ENCODE measurements around the gene PREB. TPM values are rescaled to one million over a fixed set of nuclear protein-coding genes. Genes with fewer than 3 reads are reported as not detected.

PREB gene
- total and polyA plus RNA-seq, 12 donors = 41.6 to 73.7 (median 48.8) TPM

- H3K9me3 ChIP-seq = no peaks in the 10 kb centered on the region
- DNase-seq = no peak
- ATAC-seq = no peak
- H3K36me3 ChIP-seq = no peaks in the 10 kb centered on the region
- peaks cover 0 to 5% (median 0%) of the 10 kb centered on the region in 9 donors for H3K4me1 ChIP-seq
- H3K27me3 ChIP-seq = peaks cover 0 to 37% (median 17%) of the 10 kb centered on the region in 7 donors
- 74 to 79% methylated on average over 8 of the region's 8 CpGs for WGBS, 2 donors
- no peak overlapping the region for H3K4me3 ChIP-seq
- H3K27ac ChIP-seq = no peak overlapping the region
- intact Hi-C loops (cut with DNase I) = loop anchor here in 1 of 10 donors (10.0 kb wide), 1 partner anchor 109 kb away; the partner anchor contains the start of gene TRIM54
- no peak for TF ChIP-seq CTCF (IDR thresholded peaks at IDR 0.05)
Observed at GRCh38 chr2:27175330-27175729, 40.9 kb upstream of the PREB start.

- no peaks in the 10 kb centered on the region for H3K36me3 ChIP-seq
- H3K4me3 ChIP-seq = no peak overlapping the region
- H3K4me1 ChIP-seq = peaks cover 0 to 12% (median 0%) of the 10 kb centered on the region in 9 donors
- H3K9me3 ChIP-seq = no peaks in the 10 kb centered on the region
- ATAC-seq (no peak), DNase-seq (no peak)
- no peak overlapping the region for H3K27ac ChIP-seq
- intact Hi-C loops (cut with DNase I) = loop anchor here in 1 of 10 donors (10.0 kb wide), 1 partner anchor 110 kb away; the partner anchor contains the start of gene TRIM54
- WGBS, 2 donors = 69 to 74% methylated on average over 6 of the region's 6 CpGs
- H3K27me3 ChIP-seq = peaks cover 0 to 32% (median 17%) of the 10 kb centered on the region in 7 donors
- no peak for TF ChIP-seq CTCF (IDR thresholded peaks at IDR 0.05)
Observed at GRCh38 chr2:27174638-27175037, 40.2 kb upstream of the PREB start.

- H3K4me3 ChIP-seq = no peak overlapping the region
- H3K4me1 ChIP-seq = peaks cover 0 to 15% (median 0%) of the 10 kb centered on the region in 9 donors
- H3K27me3 ChIP-seq = peaks cover 0 to 14% (median 4%) of the 10 kb centered on the region in 7 donors
- H3K27ac ChIP-seq = no peak overlapping the region
- WGBS, 2 donors = 82 to 83% methylated on average over 8 of the region's 8 CpGs
- H3K9me3 ChIP-seq = no peaks in the 10 kb centered on the region
- no peak for ATAC-seq
- intact Hi-C loops (cut with DNase I) = loop anchor here in 1 of 10 donors (10.0 kb wide), 1 partner anchor 113 kb away; the partner anchor contains the start of gene TRIM54
- DNase-seq = no peak
- no peak for TF ChIP-seq CTCF (IDR thresholded peaks at IDR 0.05)
- no peaks in the 10 kb centered on the region for H3K36me3 ChIP-seq
Observed at GRCh38 chr2:27171351-27171848, 37.0 kb upstream of the PREB start.

GRCh38 chr2:27170581-27171337 is 36.3 kb upstream of the PREB start:
- no peak for TF ChIP-seq CTCF (IDR thresholded peaks at IDR 0.05)
- WGBS, 2 donors = 69 to 80% methylated on average over 6 of the region's 6 CpGs

More at GRCh38 chr2:27170581-27171337, 36.3 kb upstream of the PREB start:
- no peak for ATAC-seq
- Histone ChIP-seq H3K27me3 (peaks cover 0 to 10% (median 4%) of the 10 kb centered on the region in 7 donors), H3K4me3 (no peak overlapping the region), H3K36me3 (no peaks in the 10 kb centered on the region), H3K4me1 (peaks cover 0 to 15% (median 0%) of the 10 kb centered on the region in 9 donors), H3K9me3 (no peaks in the 10 kb centered on the region), H3K27ac (no peak overlapping the region)
- DNase-seq = no peak
- intact Hi-C loops (cut with DNase I) = loop anchor here in 1 of 10 donors (10.0 kb wide), 1 partner anchor 114 kb away; the partner anchor contains the start of gene TRIM54
